Measurements from ENCODE around the gene IZUMO2.
"Not testable (repeated sequence)": the region's sequence is repeated elsewhere in the genome, so short reads cannot be mapped to it uniquely, and the experiment has no call there.

The IZUMO2 gene

GRCh38 chr19:50135856-50136602 is 27.1 kb downstream of the IZUMO2 start:
- DNase-seq (ENCODE audit: low spot score), result not testable (repeated sequence)

- DNase-seq (ENCODE audit: low spot score), result not testable (repeated sequence)
These were observed 28.0 kb downstream of the IZUMO2 start for GRCh38 chr19:50134777-50135719.

GRCh38 chr19:50133518-50134492 is 29.3 kb downstream of the IZUMO2 start:
- DNase-seq (ENCODE audit: low spot score), result not testable (repeated sequence)

GRCh38 chr19:50104012-50104411 is 59.1 kb downstream of the IZUMO2 start:
- DNase-seq (ENCODE audit: low spot score), result not testable (repeated sequence)

GRCh38 chr19:50103405-50103804 is 59.7 kb downstream of the IZUMO2 start:
- not testable (repeated sequence) for DNase-seq (ENCODE audit: low spot score)
